Parathyroid adenoma (tissue), 2 donors: ENCODE data around the gene GNB2.
"Not testable (repeated sequence)": the region's sequence is repeated elsewhere in the genome, so short reads cannot be mapped to it uniquely, and the experiment has no call there.

Experiments used
- H2AFZ ChIP-seq: fragments of 300-600 bp; sonication (generic); one replicate; pipeline ENCODE4 v1.7.0; 2017; ENCODE audit warnings: antibody characterized with exemption, mild to moderate bottlenecking
- H3K27ac ChIP-seq: fragments of 300-600 bp; sonication (generic); one replicate; pipeline ENCODE4 v1.7.0; 2017
- H3K27me3 ChIP-seq: fragments of 300-600 bp; sonication (generic); one replicate; pipeline ENCODE4 v1.7.0; 2017; ENCODE audit warnings: low read length; ENCODE audit not compliant: control insufficient read depth, insufficient read depth
- H3K36me3 ChIP-seq: fragments of 300-600 bp; sonication (generic); one replicate; pipeline ENCODE4 v1.7.0; 2017; ENCODE audit warnings: low read length; ENCODE audit not compliant: control insufficient read depth, insufficient read depth
- H3K4me1 ChIP-seq: fragments of 300-600 bp; sonication (generic); one replicate; pipeline ENCODE4 v1.7.0; 2017; ENCODE audit warnings: control low read depth
- H3K4me2 ChIP-seq: fragments of 300-600 bp; sonication (generic); one replicate; pipeline ENCODE4 v1.7.0; 2017; ENCODE audit warnings: low read length
- H3K4me3 ChIP-seq: fragments of 300-600 bp; sonication (generic); one replicate; pipeline ENCODE4 v1.7.0; 2017; ENCODE audit warnings: low read depth, low read length
- H3K79me2 ChIP-seq: fragments of 300-600 bp; sonication (generic); one replicate; pipeline ENCODE4 v1.7.0; 2017; ENCODE audit warnings: control low read depth
- H3K9ac ChIP-seq: fragments of 300-600 bp; sonication (generic); one replicate; pipeline ENCODE4 v1.7.0; 2017; ENCODE audit warnings: mild to moderate bottlenecking
- H3K9me3 ChIP-seq: fragments of 300-600 bp; sonication (generic); one replicate; pipeline ENCODE4 v1.7.0; 2017; ENCODE audit warnings: low read length; ENCODE audit not compliant: control insufficient read depth
- TF ChIP-seq, protein P1 (sequence below): fragments of 300-600 bp; sonication (generic); IDR thresholded peaks from one replicate; pipeline ENCODE4 v1.7.0; 2017; ENCODE audit warnings: antibody characterized with exemption, mild to moderate bottlenecking
- donor health status: primary hyperparathyroidism.

GNB2 gene

DNA sequence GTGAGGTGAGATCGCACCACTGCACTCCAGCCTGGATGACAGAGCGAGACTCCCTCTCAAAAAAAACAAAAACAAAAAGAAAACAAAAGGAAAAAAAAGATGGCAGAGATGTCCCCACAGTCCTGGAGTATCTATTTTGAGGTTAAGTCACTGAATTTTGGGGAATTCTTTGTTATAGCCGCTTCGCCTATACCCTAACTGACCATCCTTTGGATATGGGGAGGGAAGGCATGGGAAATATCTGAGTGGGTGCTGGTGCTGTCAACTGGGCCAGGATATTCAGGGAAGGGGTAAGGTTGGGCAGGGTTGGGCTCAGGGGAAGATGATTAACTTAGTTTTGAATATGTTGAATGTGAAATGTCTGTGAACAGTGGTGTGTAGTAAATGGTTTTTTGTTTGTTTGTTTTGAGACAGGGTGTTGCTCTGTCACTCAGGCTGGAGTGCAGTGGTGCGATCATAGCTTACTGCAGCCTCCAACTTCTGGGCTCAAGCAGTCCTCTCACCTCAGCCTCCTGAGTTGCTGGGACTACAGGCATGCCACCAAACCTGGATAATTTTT lies 8.3 kb upstream of the GNB2 start:
- no peaks in the 10 kb centered on the region for H3K79me2 ChIP-seq
- no peak overlapping the region for H3K27ac ChIP-seq
- no peaks in the 10 kb centered on the region for H3K36me3 ChIP-seq
- H3K9me3 ChIP-seq, result no peaks in the 10 kb centered on the region
- no peaks in the 10 kb centered on the region for H3K27me3 ChIP-seq
- no peak overlapping the region for H2AFZ ChIP-seq
- H3K4me1 ChIP-seq, result no peaks in the 10 kb centered on the region
- H3K4me2 ChIP-seq, result no peak overlapping the region
- no peak overlapping the region for H3K4me3 ChIP-seq
- no peak overlapping the region for H3K9ac ChIP-seq
- TF ChIP-seq, protein P1, sequence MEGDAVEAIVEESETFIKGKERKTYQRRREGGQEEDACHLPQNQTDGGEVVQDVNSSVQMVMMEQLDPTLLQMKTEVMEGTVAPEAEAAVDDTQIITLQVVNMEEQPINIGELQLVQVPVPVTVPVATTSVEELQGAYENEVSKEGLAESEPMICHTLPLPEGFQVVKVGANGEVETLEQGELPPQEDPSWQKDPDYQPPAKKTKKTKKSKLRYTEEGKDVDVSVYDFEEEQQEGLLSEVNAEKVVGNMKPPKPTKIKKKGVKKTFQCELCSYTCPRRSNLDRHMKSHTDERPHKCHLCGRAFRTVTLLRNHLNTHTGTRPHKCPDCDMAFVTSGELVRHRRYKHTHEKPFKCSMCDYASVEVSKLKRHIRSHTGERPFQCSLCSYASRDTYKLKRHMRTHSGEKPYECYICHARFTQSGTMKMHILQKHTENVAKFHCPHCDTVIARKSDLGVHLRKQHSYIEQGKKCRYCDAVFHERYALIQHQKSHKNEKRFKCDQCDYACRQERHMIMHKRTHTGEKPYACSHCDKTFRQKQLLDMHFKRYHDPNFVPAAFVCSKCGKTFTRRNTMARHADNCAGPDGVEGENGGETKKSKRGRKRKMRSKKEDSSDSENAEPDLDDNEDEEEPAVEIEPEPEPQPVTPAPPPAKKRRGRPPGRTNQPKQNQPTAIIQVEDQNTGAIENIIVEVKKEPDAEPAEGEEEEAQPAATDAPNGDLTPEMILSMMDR, result no peak

DNA sequence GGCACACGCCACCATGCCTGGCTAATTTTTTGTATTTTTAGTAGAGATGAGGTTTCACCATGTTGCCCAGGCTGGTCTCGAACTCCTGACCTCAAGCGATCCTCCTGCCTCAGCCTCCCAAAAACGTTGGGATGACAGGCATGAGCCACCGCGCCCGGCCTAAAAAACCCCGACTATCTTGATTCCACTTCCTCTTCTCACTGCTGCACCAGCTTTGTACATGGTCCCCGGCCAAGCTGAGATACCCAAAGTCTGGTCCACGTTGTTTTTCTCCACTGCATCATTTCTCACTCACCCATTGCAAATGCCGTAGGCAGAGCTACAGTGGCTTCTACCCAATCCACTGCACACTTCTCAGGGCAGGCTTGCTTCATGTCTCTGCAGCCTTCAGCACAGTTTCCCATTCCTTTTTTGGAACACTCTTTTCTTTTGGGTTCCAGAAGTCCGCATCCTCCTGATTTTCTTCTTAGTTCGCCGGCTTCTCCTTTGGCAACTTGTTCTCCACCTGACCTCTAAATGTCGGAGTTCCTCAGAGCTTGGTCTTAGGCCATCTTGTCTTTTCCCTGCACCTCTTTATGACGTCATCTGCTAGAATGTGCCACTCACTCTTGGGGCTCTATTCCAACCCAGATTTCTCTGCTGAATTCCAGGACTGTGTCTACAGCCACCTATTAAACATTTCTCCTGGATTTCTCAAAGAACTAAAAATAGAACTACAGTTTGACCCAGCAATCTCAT lies 6.0 kb upstream of the GNB2 start:
- TF ChIP-seq, protein P1, result no peak
- no peak overlapping the region for H3K27ac ChIP-seq
- no peaks in the 10 kb centered on the region for H3K4me1 ChIP-seq
- H2AFZ ChIP-seq, result no peak overlapping the region
- no peaks in the 10 kb centered on the region for H3K27me3 ChIP-seq
- no peaks in the 10 kb centered on the region for H3K36me3 ChIP-seq
- no peak overlapping the region for H3K4me2 ChIP-seq
- H3K79me2 ChIP-seq, result no peaks in the 10 kb centered on the region
- H3K4me3 ChIP-seq, result no peak overlapping the region
- no peak overlapping the region for H3K9ac ChIP-seq
- H3K9me3 ChIP-seq, result no peaks in the 10 kb centered on the region

DNA sequence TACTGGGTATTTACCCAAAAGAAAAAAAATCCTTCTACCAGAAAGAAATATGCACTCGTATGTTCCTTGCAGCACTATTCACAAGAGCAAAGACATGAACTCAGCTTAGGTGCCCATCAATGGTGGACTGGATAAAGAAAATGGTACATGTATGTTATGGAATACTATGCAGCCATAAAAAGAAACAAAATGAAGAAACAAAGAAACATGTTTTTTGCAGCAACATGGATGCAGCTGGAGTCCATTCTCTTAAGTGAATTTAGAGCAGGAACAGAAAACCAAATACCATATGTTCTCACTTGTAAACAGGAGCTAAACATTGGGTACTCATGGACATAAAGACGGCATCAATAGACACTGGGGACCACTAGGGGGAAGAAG lies 5.5 kb upstream of the GNB2 start:
- Histone ChIP-seq H3K4me1 (no peaks in the 10 kb centered on the region), H3K9me3 (no peaks in the 10 kb centered on the region), H3K4me2 (no peak overlapping the region)

DNA sequence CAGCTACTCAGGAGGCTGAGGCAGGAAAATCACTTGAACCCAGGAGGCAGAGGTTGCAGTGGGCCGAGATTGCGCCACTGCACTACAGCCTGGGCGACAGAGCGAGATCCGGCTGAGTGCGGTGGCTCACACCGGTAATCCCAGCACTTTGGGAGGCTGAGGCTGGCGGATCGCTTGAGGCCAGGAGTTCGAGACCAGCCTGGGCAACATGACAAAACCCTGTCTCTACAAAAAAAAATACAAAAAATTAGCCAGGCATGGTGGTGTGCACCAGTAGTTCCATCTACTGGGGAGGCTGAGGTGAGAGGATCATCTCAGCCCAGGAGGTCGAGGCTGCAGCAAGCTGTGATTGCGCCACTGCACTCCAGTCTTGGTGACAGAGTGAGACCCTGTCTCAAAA lies 4.4 kb upstream of the GNB2 start:
- H2AFZ ChIP-seq, H3K4me2 ChIP-seq, H3K4me1 ChIP-seq, H3K27me3 ChIP-seq, H3K36me3 ChIP-seq, H3K79me2 ChIP-seq, H3K9ac ChIP-seq, H3K27ac ChIP-seq, H3K9me3 ChIP-seq, H3K4me3 ChIP-seq: not testable (repeated sequence)

More for the DNA sequence above, 5.5 kb upstream of the GNB2 start:
- H3K4me3 ChIP-seq, result no peak overlapping the region
- H3K9ac ChIP-seq, result no peak overlapping the region
- H3K79me2 ChIP-seq, result no peaks in the 10 kb centered on the region
- H2AFZ ChIP-seq, result no peak overlapping the region
- TF ChIP-seq, protein P1, result no peak
- no peaks in the 10 kb centered on the region for H3K36me3 ChIP-seq
- no peaks in the 10 kb centered on the region for H3K27me3 ChIP-seq
- no peak overlapping the region for H3K27ac ChIP-seq

DNA sequence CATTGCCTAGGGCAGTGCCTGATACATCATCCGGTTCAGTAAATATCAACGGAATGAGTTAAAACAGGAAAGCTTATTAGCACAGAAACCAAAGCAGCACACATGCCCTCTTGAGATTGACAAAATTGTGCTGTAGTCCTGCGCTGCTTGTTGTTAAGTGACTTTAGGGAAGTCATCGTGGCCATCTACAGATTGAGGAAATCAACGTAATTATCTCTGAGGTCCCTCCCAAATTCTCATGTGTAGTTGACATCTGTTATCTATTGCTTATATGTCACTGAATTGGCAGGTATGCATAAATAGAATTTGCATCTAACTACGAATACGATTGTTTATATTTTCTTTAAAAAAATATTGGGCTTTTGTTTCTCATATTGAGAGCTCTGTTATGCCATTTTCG lies 3.5 kb upstream of the GNB2 start:
- TF ChIP-seq, protein P1, result no peak

More for the DNA sequence above, 3.5 kb upstream of the GNB2 start:
- no peaks in the 10 kb centered on the region for H3K4me1 ChIP-seq
- no peak overlapping the region for H3K4me2 ChIP-seq
- H3K27ac ChIP-seq, result no peak overlapping the region
- H2AFZ ChIP-seq, result no peak overlapping the region
- H3K79me2 ChIP-seq, result no peaks in the 10 kb centered on the region
- H3K9ac ChIP-seq, result no peak overlapping the region
- no peaks in the 10 kb centered on the region for H3K9me3 ChIP-seq
- H3K36me3 ChIP-seq, result no peaks in the 10 kb centered on the region
- no peaks in the 10 kb centered on the region for H3K27me3 ChIP-seq
- no peak overlapping the region for H3K4me3 ChIP-seq
